CD4-positive, alpha-beta T cell treated with Interferon gamma for 1 hour (primary cell): ENCODE data around the gene SPRR2A.
"Not testable (repeated sequence)": the region's sequence is repeated elsewhere in the genome, so short reads cannot be mapped to it uniquely, and the experiment has no call there.

ENCODE experiments used
- DNase-seq: peaks from one replicate; pipeline ENCODE4 v3.0.0-alpha.2; 2020

SPRR2A gene

GRCh38 chr1:153057375-153057774, at the start of gene SPRR2A:
TSS of gene SPRR2A (minus strand) at chr1:153057512. CDS start at chr1:153056735, 777 bp downstream.
- DNase-seq, result no peak

DNA sequence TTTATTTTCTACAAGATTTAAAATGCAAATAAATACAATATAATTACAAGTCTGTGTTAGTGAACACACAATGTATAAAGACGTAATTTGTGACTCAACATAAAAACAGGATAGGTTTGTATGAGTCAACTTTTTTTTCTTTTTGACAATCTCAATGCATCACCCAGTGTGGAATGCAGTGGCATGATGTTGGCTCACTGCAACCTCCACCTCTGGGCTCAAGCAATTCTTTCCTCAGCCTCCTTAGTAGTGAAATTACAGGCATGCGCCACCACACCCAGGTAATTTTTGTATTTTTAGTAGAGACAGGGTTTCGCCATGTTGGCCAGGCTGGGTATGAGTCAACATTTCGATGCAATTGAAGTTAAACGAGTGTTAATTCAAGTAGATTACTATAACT, 42.9 kb upstream of the SPRR2A start:
- DNase-seq, result no peak

GRCh38 chr1:153099461-153100045, 42.2 kb upstream of the SPRR2A start:
- DNase-seq, result no peak

DNA sequence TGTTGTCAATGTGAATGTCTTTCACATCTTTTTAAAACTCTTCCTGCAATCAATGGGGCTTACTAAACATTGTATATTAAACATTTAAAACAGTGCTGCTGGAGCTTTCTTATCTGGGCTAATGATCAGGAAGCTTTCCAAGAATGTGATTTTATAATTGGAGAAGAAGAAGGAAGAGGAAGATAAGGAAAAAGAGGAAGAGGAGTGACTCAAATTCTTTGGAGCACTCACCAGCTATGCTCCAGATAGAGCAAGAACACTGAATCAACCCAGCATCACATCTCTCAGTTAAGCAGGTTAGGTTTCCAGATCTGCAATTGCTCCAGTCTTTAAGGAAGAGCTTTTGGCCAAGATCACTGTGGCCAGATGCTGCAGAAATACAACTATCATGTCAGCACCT, 38.5 kb upstream of the SPRR2A start:
- DNase-seq, result no peak

GRCh38 chr1:153094426-153094825, 37.1 kb upstream of the SPRR2A start, which contains the start of gene SPRR2E:
TSS of gene SPRR2E (minus strand) at chr1:153094526. CDS start at chr1:153093751, 775 bp downstream.
- DNase-seq, result no peak

DNA sequence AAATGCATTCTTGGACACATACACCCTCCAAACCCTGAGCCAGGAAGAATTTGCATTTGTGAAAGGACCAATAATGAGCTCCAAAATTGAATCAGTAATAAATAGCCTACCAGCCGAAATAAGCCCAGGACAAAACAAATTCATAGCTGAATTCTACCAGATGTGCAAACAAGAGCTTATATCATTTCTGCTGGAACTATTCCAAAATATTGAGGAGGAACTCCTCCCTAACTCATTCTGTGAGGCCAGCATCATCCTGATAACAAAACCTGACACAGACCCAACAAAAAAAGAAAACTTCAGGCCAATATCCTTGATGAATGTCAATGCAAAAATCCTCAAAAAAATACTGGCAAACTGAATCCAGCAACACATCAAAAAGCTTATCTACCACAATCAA, 30.3 kb upstream of the SPRR2A start:
- DNase-seq, result no peak

DNA sequence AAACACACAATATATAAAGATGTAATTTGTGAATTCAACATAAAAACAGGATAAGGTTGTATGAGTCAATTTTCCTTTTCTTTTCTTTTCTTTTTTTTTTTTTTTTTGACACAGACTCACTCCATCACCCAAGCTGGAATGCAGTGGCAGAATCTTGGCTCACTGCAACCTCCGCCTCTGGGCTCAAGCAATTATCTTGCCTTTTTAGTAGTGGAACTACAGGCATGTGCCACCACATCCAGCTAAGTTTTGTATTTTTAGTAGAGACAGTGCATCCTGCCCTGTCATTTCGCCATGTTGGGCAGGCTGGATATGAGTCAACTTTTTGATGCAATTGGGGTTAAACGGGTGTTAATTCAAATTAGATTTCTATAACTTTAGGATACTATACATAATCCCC, 24.4 kb upstream of the SPRR2A start:
- no peak for DNase-seq

DNA sequence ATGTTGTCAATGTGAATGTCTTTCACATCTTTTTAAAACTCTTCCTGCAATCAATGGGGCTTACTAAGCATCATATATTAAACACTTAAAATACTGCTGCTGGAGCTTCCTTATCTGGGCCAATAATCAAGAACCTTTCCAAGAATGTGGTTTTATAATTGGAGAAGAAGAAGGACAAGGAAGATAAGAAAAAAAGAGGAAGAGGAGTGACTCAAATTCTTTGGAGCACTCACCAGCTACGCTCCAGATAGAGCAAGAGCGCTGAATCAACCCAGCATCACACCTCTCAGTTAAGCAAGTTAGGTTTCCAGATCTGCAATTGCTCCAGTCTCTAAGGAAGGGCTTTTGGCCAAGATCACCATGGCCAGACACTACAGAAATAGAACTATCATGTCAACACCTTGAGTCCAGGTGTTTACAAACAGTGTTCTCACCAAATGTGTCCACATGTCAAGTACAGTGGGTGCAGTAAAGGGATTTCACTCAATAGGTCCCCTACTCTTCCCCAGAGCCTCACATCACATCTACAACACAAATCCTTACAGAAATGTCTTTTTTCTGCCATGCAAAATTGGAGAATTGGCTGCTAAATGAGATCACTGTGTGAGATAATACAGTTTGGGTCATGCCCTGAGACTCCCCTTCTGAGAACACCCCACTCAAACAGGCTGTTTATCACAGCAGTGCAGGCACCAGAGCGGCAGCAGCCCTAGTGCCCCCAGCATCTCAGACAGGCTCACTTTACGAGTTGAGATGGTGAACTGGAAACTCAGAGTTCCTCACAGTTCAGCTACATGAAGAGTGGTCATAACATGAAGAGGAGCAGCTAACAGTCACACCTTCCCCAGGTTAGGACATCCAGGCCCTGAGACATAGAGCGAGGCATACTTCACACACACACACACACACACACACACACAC, 15.8 kb upstream of the SPRR2A start:
- no peak for DNase-seq

DNA sequence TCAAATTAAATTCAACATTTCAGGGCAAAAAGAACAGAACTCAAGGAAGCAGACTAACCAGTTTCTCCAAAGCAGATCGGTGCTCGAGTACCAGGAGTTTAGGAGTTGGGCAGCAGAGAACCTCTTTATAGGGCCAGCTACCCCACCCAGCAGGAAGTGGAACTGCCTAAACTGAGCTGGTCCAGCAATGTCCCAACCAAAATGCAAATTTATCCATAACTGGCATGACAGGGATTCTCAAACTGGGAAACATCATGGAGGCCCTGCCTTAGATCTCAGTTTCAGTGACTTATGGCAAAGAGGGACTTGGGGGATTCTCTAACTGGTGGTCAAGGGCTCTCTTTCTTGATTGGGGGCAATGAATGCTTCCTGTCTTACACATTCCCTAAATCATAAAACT, 14.2 kb upstream of the SPRR2A start, which contains the start of gene SPRR2B:
Gene SPRR2B, minus strand, starts transcription at position 101 of the 400 bp plus-strand sequence. CDS start 772 bp downstream, outside the sequence.
- no peak for DNase-seq

DNA sequence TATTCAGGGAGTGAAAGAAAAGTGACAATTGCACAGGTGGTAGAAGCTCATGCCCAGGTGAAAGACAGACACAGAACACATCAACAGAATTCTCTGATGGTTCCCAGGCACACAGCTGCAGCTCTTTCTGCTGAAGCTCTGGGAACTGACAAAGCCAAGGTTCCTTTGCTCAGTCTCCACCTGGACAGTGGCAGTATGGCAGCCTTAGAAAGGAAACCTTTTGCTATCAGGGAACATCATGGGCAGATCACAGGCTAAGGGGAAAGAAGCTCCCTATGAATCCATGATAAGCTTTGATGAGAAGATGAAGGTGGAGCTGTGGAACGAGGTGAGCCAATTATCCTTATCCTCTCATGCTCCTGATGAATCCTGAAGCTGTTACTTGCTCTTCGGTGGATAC, 12.9 kb upstream of the SPRR2A start:
- DNase-seq, result no peak

DNA sequence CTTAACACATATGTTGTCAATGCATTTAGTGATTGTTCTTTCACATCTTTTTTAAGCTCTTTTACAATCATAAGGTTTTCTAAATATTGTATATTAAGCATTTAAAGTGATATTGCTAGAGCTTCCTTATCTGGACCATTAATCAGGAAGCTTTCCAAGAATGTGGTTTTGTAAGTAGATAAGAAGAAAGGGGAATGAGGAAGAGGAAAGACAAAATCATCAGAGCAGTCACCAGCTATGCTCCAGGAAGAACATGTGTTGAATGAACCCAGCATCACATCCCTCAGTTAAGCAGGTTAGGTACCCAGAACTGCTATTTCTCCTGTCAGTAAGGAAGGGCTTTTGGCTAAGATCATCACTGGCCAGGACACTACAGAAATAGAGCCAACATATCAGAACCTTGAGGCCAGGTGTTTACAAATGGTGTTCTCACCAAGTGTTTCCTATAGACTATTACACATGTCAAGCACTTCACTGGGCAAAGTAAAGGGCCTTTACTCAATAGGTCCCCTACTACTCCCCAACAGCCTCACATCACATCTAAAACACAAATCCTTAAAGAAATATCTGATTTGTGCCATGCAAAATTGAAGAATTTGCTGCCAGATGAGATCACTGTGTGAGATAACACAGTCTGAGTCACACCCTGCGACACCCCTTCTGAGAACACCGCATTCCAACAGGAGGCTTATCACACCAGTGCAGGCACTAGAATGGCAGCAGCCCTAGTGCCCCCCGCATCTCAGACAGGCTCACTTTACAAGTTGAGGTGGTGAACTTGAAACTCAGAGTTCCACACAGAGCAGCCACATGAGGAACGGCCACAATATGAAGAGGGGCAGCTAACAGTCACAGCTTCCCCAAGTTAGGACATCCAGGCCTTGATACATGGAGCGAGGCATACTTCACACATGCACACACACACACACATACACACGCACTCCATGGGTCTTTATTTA, 1.8 kb upstream of the SPRR2A start:
- DNase-seq, result no peak

DNA sequence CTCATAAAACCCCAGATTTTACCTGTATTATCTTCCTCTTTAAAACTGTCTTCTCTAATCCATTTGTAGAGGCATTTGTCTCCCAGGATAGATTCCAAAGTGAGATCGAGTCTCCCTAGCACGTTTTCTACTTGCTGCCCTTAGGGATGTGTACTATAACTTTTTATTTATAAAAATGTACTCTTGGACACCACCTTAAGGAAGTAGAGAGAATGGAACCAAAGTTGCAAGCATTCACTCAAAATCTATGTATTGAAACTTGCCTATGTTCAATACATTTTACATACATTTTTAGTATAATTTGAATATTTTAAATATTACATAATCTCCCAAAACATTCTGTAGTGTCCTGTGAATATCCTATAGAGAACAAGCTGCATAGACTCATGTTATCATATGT, 842 bp upstream of the SPRR2A start:
- no peak for DNase-seq

GRCh38 chr1:153056111-153056510, 1.2 kb downstream of the SPRR2A start:
- DNase-seq, result not testable (repeated sequence)

DNA sequence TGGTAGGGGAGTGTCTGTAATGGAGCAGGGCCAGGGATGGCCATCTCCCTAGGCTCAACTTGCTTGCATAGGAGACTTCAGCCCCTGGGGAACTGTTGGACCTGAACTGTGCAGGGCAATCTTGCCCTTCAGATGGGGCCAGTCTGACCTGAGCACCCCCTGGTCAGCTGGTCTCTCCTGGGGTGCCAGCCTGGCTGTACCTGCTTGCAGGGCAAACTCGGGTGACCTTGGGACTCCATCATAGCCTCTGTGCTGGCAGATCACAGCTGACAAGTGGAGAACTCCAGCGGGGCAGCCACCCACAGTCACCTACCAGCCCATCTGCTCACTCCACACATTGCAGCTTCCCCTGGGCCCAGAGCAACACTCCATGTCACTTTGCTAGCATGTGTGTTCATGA, 8.1 kb downstream of the SPRR2A start:
- no peak for DNase-seq

- DNase-seq, result no peak
These were observed 16.2 kb downstream of the SPRR2A start, which contains the start of gene SPRR2D for GRCh38 chr1:153040950-153041631. TSS of gene SPRR2D (minus strand) at chr1:153041120. CDS start at chr1:153040346, 774 bp downstream.

- DNase-seq, result no peak
These were observed 22.1 kb downstream of the SPRR2A start for GRCh38 chr1:153035211-153035610.

- no peak for DNase-seq
These were observed 24.5 kb downstream of the SPRR2A start for GRCh38 chr1:153032677-153033308.

- DNase-seq, result no peak
These were observed 25.2 kb downstream of the SPRR2A start for GRCh38 chr1:153032073-153032472.

- DNase-seq, result no peak
These were observed 26.4 kb downstream of the SPRR2A start, which contains the start of gene SPRR1B for GRCh38 chr1:153030895-153031294. TSS of gene SPRR1B (plus strand) at chr1:153031203. CDS start at chr1:153032346, 1,143 bp downstream.

GRCh38 chr1:153028766-153029165, 28.5 kb downstream of the SPRR2A start:
- DNase-seq, result no peak

DNA sequence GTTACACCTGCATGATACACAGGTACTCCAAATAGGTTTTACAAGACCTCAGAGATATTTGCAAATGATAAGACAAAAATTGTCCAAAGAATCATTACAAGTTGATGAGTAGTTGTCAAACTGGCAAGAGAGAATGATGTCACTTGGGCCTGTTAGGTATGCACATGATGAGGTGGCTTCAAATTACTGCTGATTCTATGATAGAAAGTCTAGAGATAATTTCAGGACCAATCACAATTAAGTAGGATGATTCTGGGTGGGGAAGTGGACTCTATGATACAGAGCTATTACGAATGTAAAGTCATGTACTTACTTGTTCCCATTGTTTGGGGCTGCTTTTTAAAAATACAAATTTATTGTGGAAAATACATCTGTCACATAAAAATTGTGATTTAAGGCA, 31.5 kb downstream of the SPRR2A start:
- DNase-seq, result no peak

DNA sequence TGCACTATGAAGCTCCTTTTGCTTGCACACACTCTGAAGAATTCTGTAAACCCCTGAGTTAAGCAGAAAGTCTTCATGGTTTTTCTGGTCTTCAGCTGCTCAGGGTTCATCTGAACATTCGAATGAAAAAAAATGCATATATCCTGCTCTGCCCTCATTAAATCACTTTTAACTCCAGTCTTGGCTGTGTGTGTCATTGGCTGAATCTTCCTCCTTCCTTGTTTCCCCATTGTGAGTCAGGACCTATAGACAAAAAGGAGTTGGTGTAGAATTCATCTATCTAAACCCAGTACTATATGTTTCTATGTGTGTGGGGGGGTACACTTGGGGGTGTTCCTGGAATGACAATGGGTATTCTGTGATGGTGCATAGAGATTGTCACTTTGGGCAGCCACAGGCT, 32.9 kb downstream of the SPRR2A start:
- DNase-seq, result no peak
